K562 (cell line): ENCODE measurements around the gene UQCRHL. TPM values are rescaled to one million over a fixed set of nuclear protein-coding genes. Genes with fewer than 3 reads are reported as not detected.

Experiments
- CBFA2T2 ChIP-seq: fragments of 450-650 bp; conservative IDR thresholded peaks from 2 replicates; pipeline ENCODE4 v1.6.1; 2017; ENCODE audit warnings: mild to moderate bottlenecking
- CTCFL ChIP-seq: IDR thresholded peaks from 2 replicates; pipeline ENCODE4 v1.6.1; 2011; ENCODE audit warnings: borderline replicate concordance, low read depth, mild to moderate bottlenecking, moderate library complexity, low read length; ENCODE audit not compliant: insufficient read depth, poor library complexity, severe bottlenecking
- E2F1 ChIP-seq: sonication (generic); formaldehyde crosslinking; IDR thresholded peaks from 2 replicates; pipeline ENCODE4 v1.8.1; 2023; ENCODE audit warnings: mild to moderate bottlenecking, missing genetic modification reagents, moderate library complexity
- GABPB1 ChIP-seq: sonication (generic); formaldehyde crosslinking; IDR thresholded peaks from 2 replicates; pipeline ENCODE4 v1.8.0; 2022; ENCODE audit warnings: mild to moderate bottlenecking, missing genetic modification reagents
- HCFC1 ChIP-seq: IDR thresholded peaks from 2 replicates; pipeline ENCODE4 v1.6.1; 2012; ENCODE audit warnings: low read depth, low read length, improper control_type of control experiment
- MCM3 ChIP-seq: fragments of 450-650 bp; IDR thresholded peaks from 2 replicates; pipeline ENCODE4 v1.6.1; 2016
- NCOA2 ChIP-seq, 2 experiments: fragments of 450-650 bp; IDR thresholded peaks; 2 replicates each; pipeline ENCODE4 v1.6.1; 2018; ENCODE audit warnings: mild to moderate bottlenecking in 2 of 2, moderate library complexity in 1 of 2; ENCODE audit not compliant: partially characterized antibody in 2 of 2
- NFE2 ChIP-seq: IDR thresholded peaks from 2 replicates; pipeline ENCODE4 v1.6.1; 2014; ENCODE audit warnings: antibody characterized with exemption, low read depth
- RHOXF2B ChIP-seq: fragments of 250-450 bp; sonication (Bioruptor Pico); conservative IDR thresholded peaks from 2 replicates; pipeline ENCODE4 v1.5.1; 2021
- SREBF1 ChIP-seq: fragments of 150-350 bp; IDR thresholded peaks from 2 replicates; pipeline ENCODE4 v1.6.1; 2014; ENCODE audit warnings: antibody characterized with exemption, low read depth, low read length, borderline replicate concordance
- STAT5A ChIP-seq: IDR thresholded peaks from 2 replicates; pipeline ENCODE4 v1.6.1; 2012; ENCODE audit warnings: low read length, inconsistent platforms, borderline replicate concordance
- TEAD2 ChIP-seq: fragments of 450-650 bp; IDR thresholded peaks from 2 replicates; pipeline ENCODE4 v1.6.1; 2016; ENCODE audit warnings: missing genetic modification characterization, control low read depth, missing compliant biosample characterization
- THRB ChIP-seq: fragments of 450-650 bp; formaldehyde crosslinking; conservative IDR thresholded peaks from 2 replicates; pipeline ENCODE4 v1.4.0; 2022; ENCODE audit warnings: mild to moderate bottlenecking, missing genetic modification characterization
- VEZF1 ChIP-seq: fragments of 200-800 bp; sonication (Bioruptor generic); IDR thresholded peaks from 2 replicates; pipeline ENCODE4 v1.6.1; 2017; ENCODE audit warnings: missing genetic modification characterization, missing compliant biosample characterization
- ZNF253 ChIP-seq: fragments of 250-450 bp; sonication (Bioruptor Pico); conservative IDR thresholded peaks from 2 replicates; pipeline ENCODE4 v1.6.1; 2021; ENCODE audit warnings: mild to moderate bottlenecking
- ZNF280B ChIP-seq: fragments of 250-450 bp; sonication (Bioruptor Pico); IDR thresholded peaks from 2 replicates; pipeline ENCODE4 v1.5.1; 2021; ENCODE audit warnings: mild to moderate bottlenecking
- ZNF699 ChIP-seq: fragments of 250-450 bp; sonication (Bioruptor Pico); IDR thresholded peaks from 2 replicates; pipeline ENCODE4 v1.8.0; 2021; ENCODE audit warnings: mild to moderate bottlenecking, moderate library complexity; ENCODE audit not compliant: insufficient replicate concordance
- ZNF830 ChIP-seq: fragments of 250-450 bp; sonication (Bioruptor Pico); IDR thresholded peaks from 2 replicates; pipeline ENCODE4 v1.5.0; 2021; ENCODE audit warnings: mild to moderate bottlenecking
- polyA plus RNA-seq, 8 experiments: library from polyadenylated mRNA; depleted of rRNA in 4 of 8; stranded (reverse) in 5 of 8; unstranded in 3 of 8; fragments of >200 nt; fragmentation: Nextera tagmentation in 2 of 8; fragmentation: Illumina TruSeq in 1 of 8; extraction: Ambion mirVana in 2 of 8; extraction: Trizol in 1 of 8; gene quantifications; 2 replicates each; pipeline versions ENCODE4 v1.2.1 to v1.2.3, GENCODE V29; 2011 to 2014; ENCODE audit warnings: inconsistent platforms in 1 of 8, missing spikeins in 1 of 8
- total RNA-seq, 7 experiments: library from RNA; depleted of rRNA in 6 of 7; stranded (reverse); fragments of >200 nt in 6 of 7; fragmentation: Illumina TruSeq in 2 of 7; extraction: Trizol in 2 of 7; gene quantifications; 2 replicates each; pipeline versions ENCODE4 v1.2.1 to v1.2.3, GENCODE V29; 2011 to 2021; ENCODE audit warnings: low replicate concordance in 1 of 7
- TF ChIP-seq, protein P1 (sequence below): fragments of 450-650 bp; IDR thresholded peaks from 2 replicates; pipeline ENCODE4 v1.6.1; 2016; ENCODE audit warnings: borderline replicate concordance

Gene UQCRHL
- total and polyA plus RNA-seq, 9 of the 15 experiments (the other 6 are each of a cell fraction or from before 2014, with no cell fraction given), result 5.1 to 41.3 (median 21.8) TPM

DNA sequence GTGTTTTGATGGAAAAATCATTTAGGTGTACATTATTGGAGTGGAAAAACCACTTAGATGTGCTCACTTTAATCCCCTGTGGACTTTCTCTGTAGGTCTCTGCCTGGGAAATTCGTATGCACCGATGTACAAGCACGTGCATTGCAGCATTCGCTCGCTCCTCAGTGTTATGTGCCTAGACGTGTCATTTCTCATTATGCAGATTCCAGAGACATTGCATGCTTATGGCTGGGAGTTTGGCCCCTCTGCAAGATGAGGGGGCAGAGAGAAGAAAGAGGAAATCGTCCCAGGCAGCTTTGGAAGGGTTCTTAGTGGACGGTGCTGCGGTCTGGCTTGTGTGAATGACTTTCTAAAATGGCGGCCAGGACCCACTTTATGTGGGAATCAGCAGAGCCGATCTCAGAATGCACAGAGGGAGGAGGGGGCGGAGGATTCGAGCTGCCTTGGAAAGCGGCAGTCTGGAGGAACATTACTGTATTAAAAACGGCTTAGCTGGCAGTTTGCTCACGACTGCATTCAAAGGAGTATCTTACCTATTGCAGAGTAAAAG, 42.4 kb upstream of the UQCRHL start (continued):
- TF ChIP-seq, protein P1, sequence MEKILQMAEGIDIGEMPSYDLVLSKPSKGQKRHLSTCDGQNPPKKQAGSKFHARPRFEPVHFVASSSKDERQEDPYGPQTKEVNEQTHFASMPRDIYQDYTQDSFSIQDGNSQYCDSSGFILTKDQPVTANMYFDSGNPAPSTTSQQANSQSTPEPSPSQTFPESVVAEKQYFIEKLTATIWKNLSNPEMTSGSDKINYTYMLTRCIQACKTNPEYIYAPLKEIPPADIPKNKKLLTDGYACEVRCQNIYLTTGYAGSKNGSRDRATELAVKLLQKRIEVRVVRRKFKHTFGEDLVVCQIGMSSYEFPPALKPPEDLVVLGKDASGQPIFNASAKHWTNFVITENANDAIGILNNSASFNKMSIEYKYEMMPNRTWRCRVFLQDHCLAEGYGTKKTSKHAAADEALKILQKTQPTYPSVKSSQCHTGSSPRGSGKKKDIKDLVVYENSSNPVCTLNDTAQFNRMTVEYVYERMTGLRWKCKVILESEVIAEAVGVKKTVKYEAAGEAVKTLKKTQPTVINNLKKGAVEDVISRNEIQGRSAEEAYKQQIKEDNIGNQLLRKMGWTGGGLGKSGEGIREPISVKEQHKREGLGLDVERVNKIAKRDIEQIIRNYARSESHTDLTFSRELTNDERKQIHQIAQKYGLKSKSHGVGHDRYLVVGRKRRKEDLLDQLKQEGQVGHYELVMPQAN, result peak; percentile 91
- TF ChIP-seq CTCFL, result no peak
- TF ChIP-seq GABPB1 (CRISPR knock-in tag), result no peak
- TF ChIP-seq NFE2, result peak; percentile 59; the same call in 1 of the 2 replicates
- TF ChIP-seq MCM3, result no peak
- TF ChIP-seq THRB (CRISPR knock-in tag), result no peak
- no peak for TF ChIP-seq SREBF1
- peak; percentile 79 for TF ChIP-seq VEZF1
- TF ChIP-seq ZNF253 (CRISPR knock-in tag), result no peak
- no peak for TF ChIP-seq ZNF280B (CRISPR knock-in tag)
- TF ChIP-seq E2F1 (CRISPR knock-in tag), result peak; percentile 58; the same call in 1 of the 2 replicates
- peak; percentile 12; the same call in 1 of the 2 replicates for TF ChIP-seq STAT5A
- TF ChIP-seq TEAD2, result no peak
- TF ChIP-seq RHOXF2B (CRISPR knock-in tag), result no peak
- no peak for TF ChIP-seq CBFA2T2
- TF ChIP-seq ZNF699 (CRISPR knock-in tag), result no peak
- TF ChIP-seq HCFC1, result peak; percentile 7; the same call in 1 of the 2 replicates
- no peak for TF ChIP-seq ZNF830 (CRISPR knock-in tag)
- TF ChIP-seq NCOA2 (IDR thresholded peaks at IDR 0.05; ENCODE audit: partially characterized antibody in 2 of 2), result no peak
